A673 (cell line): ENCODE results near the gene KDM5A. TPM values are rescaled to one million over a fixed set of nuclear protein-coding genes. Genes with fewer than 3 reads are reported as not detected.

ENCODE experiments used
- BruUV-seq: library from RNA; stranded (reverse); fragments of 400-500 nt; replicated peaks from 2 replicates; lab custom pipeline; 2021; lab: Mats Ljungman, UMichigan
- CTCF ChIA-PET: fragments of 300-600 bp; sonication (Branson Sonifier 250); formaldehyde crosslinking; loops from one replicate; lab custom pipeline; 2022; ENCODE audit warnings: antibody characterized with exemption; lab: Charles Lee
- POLR2A ChIA-PET: fragments of 300-600 bp; sonication (Branson Sonifier 250); formaldehyde crosslinking; loops from one replicate; lab custom pipeline; 2022; ENCODE audit warnings: antibody characterized with exemption; ENCODE audit not compliant: low non-redundant PET; lab: Charles Lee
- DNase-seq: peaks from one replicate; pipeline ENCODE4 v3.0.0-alpha.2; 2015; ENCODE audit warnings: low spot score
- H3K27ac ChIP-seq: fragments of 200-600 bp; sonication (generic); 2 replicates; pipeline ENCODE4 v1.5.1; 2016; ENCODE audit warnings: mixed run types, low read depth, mild to moderate bottlenecking, mixed read lengths, antibody characterized with exemption, low read length; ENCODE audit not compliant: poor library complexity, severe bottlenecking
- H3K27me3 ChIP-seq: fragments of 200-600 bp; sonication (generic); replicated peaks from 2 replicates; pipeline ENCODE4 v1.6.1; 2017; ENCODE audit warnings: mixed run types, low read depth, mild to moderate bottlenecking, mixed read lengths, antibody characterized with exemption, low read length; ENCODE audit not compliant: insufficient read depth, poor library complexity
- H3K36me3 ChIP-seq: fragments of 200-600 bp; sonication (generic); 2 replicates; pipeline ENCODE4 v1.6.1; 2016; ENCODE audit warnings: mixed run types, mild to moderate bottlenecking, mixed read lengths, antibody characterized with exemption, low read length; ENCODE audit not compliant: insufficient read depth, poor library complexity, severe bottlenecking
- H3K4me1 ChIP-seq: fragments of 200-600 bp; sonication (generic); 2 replicates; pipeline ENCODE4 v1.6.1; 2017; ENCODE audit warnings: mixed run types, mild to moderate bottlenecking, mixed read lengths, antibody characterized with exemption, low read length; ENCODE audit not compliant: insufficient read depth, poor library complexity, severe bottlenecking
- H3K4me3 ChIP-seq: fragments of 200-600 bp; sonication (generic); 2 replicates; pipeline ENCODE4 v1.5.1; 2016; ENCODE audit warnings: low read depth, mixed run types, mild to moderate bottlenecking, mixed read lengths, low read length; ENCODE audit not compliant: poor library complexity, severe bottlenecking
- H3K9me3 ChIP-seq: fragments of 200-600 bp; sonication (generic); 2 replicates; pipeline ENCODE4 v1.6.1; 2016; ENCODE audit warnings: mixed run types, low read depth, mild to moderate bottlenecking, mixed read lengths, antibody characterized with exemption, low read length; ENCODE audit not compliant: poor library complexity, severe bottlenecking
- EZH2 ChIP-seq: fragments of 200-600 bp; sonication (generic); IDR thresholded peaks from 2 replicates; pipeline ENCODE4 v1.6.1; 2017; ENCODE audit warnings: borderline replicate concordance, low read depth, mild to moderate bottlenecking, mixed read lengths, antibody characterized with exemption, low read length; ENCODE audit not compliant: poor library complexity, severe bottlenecking
- intact Hi-C: fragments of 100-400 bp; cut with micrococcal nuclease; formaldehyde crosslinking; loops from one replicate; pipeline ENCODE4 v1.10.0; 2022; ENCODE audit not compliant: unreplicated experiment
- total RNA-seq: library from RNA; stranded (reverse); gene quantifications from 2 replicates; pipeline ENCODE4 v1.2.3, GENCODE V29; 2021
- TF ChIP-seq, protein P1 (sequence below): fragments of 300-800, 200-600 bp; sonication (generic); conservative IDR thresholded peaks from 2 replicates; pipeline ENCODE4 v1.5.1; 2017; ENCODE audit warnings: low read depth, mild to moderate bottlenecking, antibody characterized with exemption, low read length, moderate library complexity, mixed read lengths

The KDM5A gene
- total RNA-seq, 1 experiment from 2014 or later: 68.8 TPM

DNA sequence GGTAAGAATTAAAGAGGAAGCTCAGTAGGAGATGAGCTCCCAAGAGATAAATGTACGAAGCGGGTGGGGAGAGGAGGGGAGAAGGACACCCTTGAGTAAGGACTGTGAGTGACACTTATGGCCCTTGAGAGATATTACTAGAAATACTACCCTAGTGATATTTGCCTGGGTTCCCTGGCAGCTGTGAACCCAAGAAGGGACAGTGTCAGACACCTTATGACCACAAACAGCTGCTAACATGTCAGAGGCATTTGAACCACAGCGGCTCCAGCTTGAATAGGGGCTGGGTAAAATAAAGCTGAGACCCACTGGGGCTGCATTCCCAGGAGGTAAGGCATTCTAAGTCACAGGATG lies 155.5 kb downstream of the KDM5A start:
- H3K27ac ChIP-seq: no peak overlapping the region
- no peak for DNase-seq
- H3K9me3 ChIP-seq: no peaks in the 10 kb centered on the region
- TF ChIP-seq, protein P1, sequence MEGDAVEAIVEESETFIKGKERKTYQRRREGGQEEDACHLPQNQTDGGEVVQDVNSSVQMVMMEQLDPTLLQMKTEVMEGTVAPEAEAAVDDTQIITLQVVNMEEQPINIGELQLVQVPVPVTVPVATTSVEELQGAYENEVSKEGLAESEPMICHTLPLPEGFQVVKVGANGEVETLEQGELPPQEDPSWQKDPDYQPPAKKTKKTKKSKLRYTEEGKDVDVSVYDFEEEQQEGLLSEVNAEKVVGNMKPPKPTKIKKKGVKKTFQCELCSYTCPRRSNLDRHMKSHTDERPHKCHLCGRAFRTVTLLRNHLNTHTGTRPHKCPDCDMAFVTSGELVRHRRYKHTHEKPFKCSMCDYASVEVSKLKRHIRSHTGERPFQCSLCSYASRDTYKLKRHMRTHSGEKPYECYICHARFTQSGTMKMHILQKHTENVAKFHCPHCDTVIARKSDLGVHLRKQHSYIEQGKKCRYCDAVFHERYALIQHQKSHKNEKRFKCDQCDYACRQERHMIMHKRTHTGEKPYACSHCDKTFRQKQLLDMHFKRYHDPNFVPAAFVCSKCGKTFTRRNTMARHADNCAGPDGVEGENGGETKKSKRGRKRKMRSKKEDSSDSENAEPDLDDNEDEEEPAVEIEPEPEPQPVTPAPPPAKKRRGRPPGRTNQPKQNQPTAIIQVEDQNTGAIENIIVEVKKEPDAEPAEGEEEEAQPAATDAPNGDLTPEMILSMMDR: no peak
- TF ChIP-seq EZH2: no peak
- H3K36me3 ChIP-seq: no peaks in the 10 kb centered on the region
- no TSS peak for BruUV-seq
- no peak overlapping the region for H3K4me3 ChIP-seq
- intact Hi-C loops: no loop called here
- POLR2A ChIA-PET: no interaction called here
- no peaks in the 10 kb centered on the region for H3K4me1 ChIP-seq
- no peaks in the 10 kb centered on the region for H3K27me3 ChIP-seq
- CTCF ChIA-PET: interaction anchor here (0.6 kb wide), 1 partner anchor 14 kb away, joined by 5 read pairs; no protein-coding TSS in a partner anchor

DNA sequence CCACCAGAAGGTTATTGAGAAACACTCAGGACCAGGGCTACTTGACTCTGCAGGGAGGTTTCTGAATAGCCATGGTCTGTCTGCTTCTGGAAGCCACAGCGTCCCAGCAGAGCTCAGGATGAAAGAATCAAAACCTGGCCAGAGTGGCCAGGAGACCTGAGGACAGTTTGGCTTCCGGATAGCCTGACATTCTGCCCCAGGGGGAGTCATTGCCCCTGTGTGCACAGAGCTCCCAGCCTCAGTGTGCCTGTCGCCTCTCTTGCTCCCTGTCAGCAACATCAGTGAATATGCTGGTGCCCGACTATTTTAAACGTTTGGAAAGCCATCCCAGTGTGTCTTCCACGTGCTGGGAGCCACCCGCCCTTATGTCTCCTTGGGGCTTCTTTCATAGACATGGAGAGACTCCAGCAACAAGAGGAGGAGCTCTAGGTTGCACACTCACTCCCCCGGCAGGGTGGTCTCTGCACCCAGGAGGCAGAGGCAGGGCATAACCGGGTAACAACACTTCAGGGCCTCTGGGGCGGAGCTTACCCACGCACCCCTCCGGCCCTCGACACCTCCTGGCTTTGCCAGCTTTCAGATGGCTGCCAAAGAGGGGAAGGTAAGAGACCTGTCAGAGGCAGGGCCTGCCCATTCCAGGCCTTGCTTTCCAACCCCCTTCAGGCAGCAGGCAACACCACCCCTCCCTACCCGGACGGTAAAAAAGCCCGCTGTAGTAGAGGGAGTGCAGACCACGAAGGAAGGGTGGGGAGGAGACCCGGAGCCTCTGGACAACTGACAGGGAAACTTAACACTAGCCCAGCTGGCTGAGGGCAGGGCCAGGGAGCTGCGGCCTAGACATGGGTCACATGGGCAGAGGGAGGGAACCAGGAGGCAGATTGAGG lies 156.1 kb downstream of the KDM5A start:
- DNase-seq: no peak
- TF ChIP-seq, protein P1: no peak
- no peak for TF ChIP-seq EZH2
- no peaks in the 10 kb centered on the region for H3K36me3 ChIP-seq
- H3K9me3 ChIP-seq: no peaks in the 10 kb centered on the region
- no peaks in the 10 kb centered on the region for H3K4me1 ChIP-seq
- intact Hi-C loops: no loop called here
- no TSS peak for BruUV-seq
- no peaks in the 10 kb centered on the region for H3K27me3 ChIP-seq
- ChIA-PET POLR2A (no interaction called here), CTCF (interaction anchor here (0.6 kb wide), 1 partner anchor 13 kb away, joined by 5 read pairs; no protein-coding TSS in a partner anchor)
- no peak overlapping the region for H3K4me3 ChIP-seq
- no peak overlapping the region for H3K27ac ChIP-seq

DNA sequence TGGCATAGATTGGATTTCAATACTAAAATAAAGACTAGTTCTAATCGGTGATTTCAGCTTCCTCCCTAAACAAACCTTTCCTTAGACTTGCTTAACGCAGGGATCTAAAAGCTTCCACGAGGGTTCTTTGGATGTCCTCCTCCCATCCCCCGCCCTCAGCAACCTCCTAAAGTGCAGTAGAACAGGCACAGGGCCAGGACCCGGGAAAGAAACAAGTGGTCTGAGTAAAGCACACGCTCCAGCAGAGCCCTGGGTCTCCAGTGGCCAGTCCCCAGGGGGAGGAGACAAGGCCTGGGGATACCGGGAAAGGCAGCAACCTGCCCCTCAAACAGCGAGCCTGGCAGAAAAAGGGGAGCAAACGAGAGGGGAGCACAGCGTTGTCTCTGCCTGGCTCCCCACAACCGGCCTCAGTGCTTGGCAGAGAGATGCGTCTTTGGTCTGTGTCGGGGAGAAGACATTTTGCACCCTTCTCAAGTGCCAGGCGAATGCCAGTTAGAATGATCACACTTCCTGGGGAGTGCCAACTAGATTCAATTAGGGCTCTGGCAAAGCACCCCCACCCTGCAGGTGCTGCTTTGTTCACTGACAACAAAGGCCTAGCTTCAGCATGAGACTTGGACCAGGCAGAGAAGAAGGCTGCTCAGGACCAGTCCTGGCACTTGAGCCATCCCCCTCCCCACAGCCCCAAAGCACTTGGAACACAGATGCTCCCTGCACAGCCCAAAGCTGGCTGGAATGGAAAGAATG lies 158.0 kb downstream of the KDM5A start:
- intact Hi-C loops: no loop called here
- ChIA-PET CTCF (no interaction called here), POLR2A (no interaction called here)
- no peak for DNase-seq
- H3K9me3 ChIP-seq: no peaks in the 10 kb centered on the region
- no TSS peak for BruUV-seq
- H3K4me1 ChIP-seq: no peaks in the 10 kb centered on the region
- no peaks in the 10 kb centered on the region for H3K27me3 ChIP-seq
- TF ChIP-seq EZH2: no peak
- TF ChIP-seq, protein P1: no peak
- no peak overlapping the region for H3K4me3 ChIP-seq
- no peaks in the 10 kb centered on the region for H3K36me3 ChIP-seq
- H3K27ac ChIP-seq: no peak overlapping the region

Other genes with a start within 250 kb of the KDM5A start
- not detected in 2 replicates for gene SLC6A12, start 175.2 kb downstream of the KDM5A start, total RNA-seq
- not detected in 2 replicates for gene SLC6A13, start 126.5 kb downstream of the KDM5A start, total RNA-seq
- 43.3 and 44.4 TPM in 2 replicates for gene CCDC77, start 12.3 kb upstream of the KDM5A start, total RNA-seq
- gene B4GALNT3, start 70.6 kb upstream of the KDM5A start, total RNA-seq: 19.4 and 20.2 TPM in 2 replicates